Retinal pigment epithelial cell (primary cell): ENCODE measurements around the gene KRT1.

Source experiments
- DNase-seq: peaks from one replicate; pipeline ENCODE4 v3.0.0-alpha.2; 2010; ENCODE audit warnings: low read depth
- H3K4me3 ChIP-seq: 2 replicates; pipeline ENCODE4 v1.5.1; 2011; ENCODE audit warnings: mild to moderate bottlenecking, low read length, control low read depth, moderate library complexity
- TF ChIP-seq, protein P1 (sequence below): conservative IDR thresholded peaks from 2 replicates; pipeline ENCODE4 v1.5.1; 2011; ENCODE audit warnings: low read depth, low read length, control low read depth, inconsistent platforms

KRT1 gene

GRCh38 chr12:52699960-52700359 is 19.8 kb upstream of the KRT1 start:
- TF ChIP-seq, protein P1, sequence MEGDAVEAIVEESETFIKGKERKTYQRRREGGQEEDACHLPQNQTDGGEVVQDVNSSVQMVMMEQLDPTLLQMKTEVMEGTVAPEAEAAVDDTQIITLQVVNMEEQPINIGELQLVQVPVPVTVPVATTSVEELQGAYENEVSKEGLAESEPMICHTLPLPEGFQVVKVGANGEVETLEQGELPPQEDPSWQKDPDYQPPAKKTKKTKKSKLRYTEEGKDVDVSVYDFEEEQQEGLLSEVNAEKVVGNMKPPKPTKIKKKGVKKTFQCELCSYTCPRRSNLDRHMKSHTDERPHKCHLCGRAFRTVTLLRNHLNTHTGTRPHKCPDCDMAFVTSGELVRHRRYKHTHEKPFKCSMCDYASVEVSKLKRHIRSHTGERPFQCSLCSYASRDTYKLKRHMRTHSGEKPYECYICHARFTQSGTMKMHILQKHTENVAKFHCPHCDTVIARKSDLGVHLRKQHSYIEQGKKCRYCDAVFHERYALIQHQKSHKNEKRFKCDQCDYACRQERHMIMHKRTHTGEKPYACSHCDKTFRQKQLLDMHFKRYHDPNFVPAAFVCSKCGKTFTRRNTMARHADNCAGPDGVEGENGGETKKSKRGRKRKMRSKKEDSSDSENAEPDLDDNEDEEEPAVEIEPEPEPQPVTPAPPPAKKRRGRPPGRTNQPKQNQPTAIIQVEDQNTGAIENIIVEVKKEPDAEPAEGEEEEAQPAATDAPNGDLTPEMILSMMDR = no peak
- H3K4me3 ChIP-seq = no peak overlapping the region
- no peak for DNase-seq

DNA sequence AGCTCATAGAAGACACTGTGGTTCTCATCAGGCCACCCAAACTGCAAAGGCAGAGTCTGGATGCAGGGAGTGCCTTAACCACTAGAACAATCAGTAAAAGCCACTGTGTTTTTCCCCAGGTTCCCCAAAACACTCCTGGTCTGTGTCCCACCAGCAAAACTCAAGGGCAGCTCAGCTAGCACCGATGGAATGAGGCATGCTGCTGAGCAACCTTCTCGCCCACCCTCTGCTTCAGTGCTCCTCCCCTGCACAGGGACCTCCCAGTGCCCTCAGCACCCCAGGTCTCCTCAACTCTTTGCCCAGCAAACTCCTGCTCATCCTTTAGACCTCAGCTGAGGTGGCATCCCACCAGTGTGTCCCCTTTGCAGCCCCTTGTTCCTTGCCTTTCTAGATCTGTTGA is 19.2 kb upstream of the KRT1 start:
- H3K4me3 ChIP-seq = no peak overlapping the region
- no peak for DNase-seq
- TF ChIP-seq, protein P1 = no peak

DNA sequence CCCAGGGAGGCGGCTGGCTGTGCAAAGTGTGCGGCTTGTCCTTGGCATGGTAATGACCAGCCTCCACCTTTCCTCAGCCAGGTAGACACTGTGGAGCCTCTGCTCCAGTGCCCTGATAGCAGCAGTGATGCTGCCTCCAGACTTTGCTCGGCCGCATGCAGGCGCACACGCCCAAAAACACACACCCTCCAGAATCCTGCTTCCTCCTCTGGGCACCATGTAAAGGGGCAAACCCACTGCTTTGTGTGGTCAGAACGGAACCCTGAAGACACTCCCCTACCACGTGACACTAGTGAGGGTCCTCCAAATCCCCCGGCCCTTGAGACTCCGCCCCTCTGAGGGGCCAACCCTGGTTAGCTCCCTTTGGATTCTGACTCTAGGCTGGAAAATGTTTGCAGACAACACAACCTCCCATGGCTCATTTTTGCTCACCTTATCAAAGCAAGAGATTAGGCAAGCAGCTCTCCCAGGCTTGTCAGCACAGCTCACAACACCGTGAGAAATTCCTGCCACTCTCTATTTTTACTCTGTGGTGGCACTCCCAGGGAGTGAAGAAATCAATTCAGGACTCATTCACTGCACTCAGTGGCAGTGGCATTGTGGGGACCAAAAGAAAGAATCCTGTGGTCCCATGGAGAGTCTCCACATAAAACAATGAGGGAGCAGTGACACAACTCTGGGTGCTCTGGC is 18.6 kb upstream of the KRT1 start:
- TF ChIP-seq, protein P1 = no peak
- H3K4me3 ChIP-seq = no peak overlapping the region
- no peak for DNase-seq

GRCh38 chr12:52697058-52697582 is 16.9 kb upstream of the KRT1 start:
- TF ChIP-seq, protein P1 = no peak
- H3K4me3 ChIP-seq = no peak overlapping the region
- DNase-seq = no peak

DNA sequence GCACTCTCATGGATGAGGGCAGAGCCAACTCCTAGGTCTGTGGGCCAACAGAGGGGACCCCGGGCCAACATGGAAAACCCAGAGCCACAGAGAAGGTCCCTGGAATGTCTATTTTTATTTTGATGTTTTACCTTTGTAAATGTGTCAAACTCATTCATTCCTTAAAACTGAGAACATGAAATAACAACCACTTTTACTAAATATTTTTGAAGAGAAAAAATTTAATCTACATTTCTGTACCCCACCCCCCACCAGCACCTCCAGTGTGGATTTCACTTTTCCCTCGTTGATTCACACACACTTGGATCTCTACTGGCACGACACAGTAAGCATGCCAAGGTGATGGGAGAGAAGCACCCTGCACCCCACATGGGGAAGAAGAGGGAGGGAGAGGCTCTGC is 16.4 kb upstream of the KRT1 start:
- no peak overlapping the region for H3K4me3 ChIP-seq
- DNase-seq = no peak
- TF ChIP-seq, protein P1 = no peak

- TF ChIP-seq, protein P1 = no peak
- no peak overlapping the region for H3K4me3 ChIP-seq
- no peak for DNase-seq
Observed at GRCh38 chr12:52695039-52695438, 14.8 kb upstream of the KRT1 start.

DNA sequence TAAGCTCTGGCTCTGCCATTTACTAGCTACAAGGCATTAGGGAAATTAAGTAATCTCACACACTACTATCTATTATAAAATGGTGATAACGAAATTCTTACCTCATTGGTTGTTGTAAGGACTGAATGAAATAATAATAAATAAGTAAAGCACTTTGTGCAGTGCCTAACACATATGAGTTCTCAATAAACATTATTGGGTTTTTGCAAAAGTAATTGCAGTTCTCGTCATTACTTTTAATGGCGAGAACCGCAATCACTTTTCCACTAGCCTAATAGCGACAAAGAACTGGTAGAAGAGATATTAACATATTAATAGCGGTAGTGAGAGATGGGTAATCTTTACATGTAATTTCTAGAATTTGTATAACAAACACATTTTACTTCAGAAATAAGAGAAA is 13.9 kb upstream of the KRT1 start:
- H3K4me3 ChIP-seq = no peak overlapping the region
- TF ChIP-seq, protein P1 = no peak
- DNase-seq = no peak
